RWPE1 (cell line): ENCODE results near the gene CD19.
"Not testable (repeated sequence)": the region's sequence is repeated elsewhere in the genome, so short reads cannot be mapped to it uniquely, and the experiment has no call there.

Source experiments
- CTCF ChIA-PET: fragments of 350-600 bp; sonication (Branson Sonifier 250); formaldehyde crosslinking; extraction: SDS; loops from one replicate; lab custom pipeline; 2021; lab: Yijun Ruan, JAX
- POLR2A ChIA-PET: fragments of 400-600 bp; formaldehyde crosslinking; extraction: SDS; loops from one replicate; lab custom pipeline; 2020; ENCODE audit warnings: antibody characterized with exemption; ENCODE audit not compliant: low non-redundant PET; lab: Yijun Ruan, JAX
- DNase-seq: peaks from one replicate; pipeline ENCODE4 v3.0.0; 2012; ENCODE audit warnings: low spot score
- H3K27ac ChIP-seq: fragments of 450-650 bp; 2 replicates; pipeline ENCODE4 v1.5.1; 2017
- TF ChIP-seq, protein P1 (sequence below): fragments of 450-650 bp; conservative IDR thresholded peaks from 2 replicates; pipeline ENCODE4 v1.5.1; 2017; ENCODE audit warnings: low read depth, mild to moderate bottlenecking

CD19 gene

DNA sequence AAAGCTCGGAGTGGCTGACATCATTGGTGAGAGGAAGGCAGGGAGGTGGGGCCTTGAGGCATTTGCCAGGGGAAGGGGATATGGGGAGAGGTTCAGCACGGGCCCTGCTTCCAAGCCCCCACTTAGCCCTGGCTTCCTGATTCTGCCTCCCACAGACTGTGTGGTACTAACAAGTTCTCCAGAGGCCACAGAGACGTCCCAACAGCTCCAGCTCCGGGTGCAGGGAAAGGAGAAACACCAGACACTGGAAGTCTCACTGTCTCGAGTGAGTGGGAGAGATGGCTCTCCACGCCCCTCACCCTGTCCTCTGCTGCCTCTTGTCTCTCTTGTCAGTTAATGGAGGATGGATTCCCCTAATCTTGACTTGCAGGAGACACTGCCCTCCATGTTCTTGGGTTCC lies 27.1 kb downstream of the CD19 start:
- peak overlapping the region; percentile 7; the same call in 1 of the 2 replicates for H3K27ac ChIP-seq
- DNase-seq: no peak
- CTCF ChIA-PET: interaction anchor here (0.6 kb wide), 1 partner anchor 15 kb away, joined by 5 read pairs; no protein-coding TSS in a partner anchor
- TF ChIP-seq, protein P1, sequence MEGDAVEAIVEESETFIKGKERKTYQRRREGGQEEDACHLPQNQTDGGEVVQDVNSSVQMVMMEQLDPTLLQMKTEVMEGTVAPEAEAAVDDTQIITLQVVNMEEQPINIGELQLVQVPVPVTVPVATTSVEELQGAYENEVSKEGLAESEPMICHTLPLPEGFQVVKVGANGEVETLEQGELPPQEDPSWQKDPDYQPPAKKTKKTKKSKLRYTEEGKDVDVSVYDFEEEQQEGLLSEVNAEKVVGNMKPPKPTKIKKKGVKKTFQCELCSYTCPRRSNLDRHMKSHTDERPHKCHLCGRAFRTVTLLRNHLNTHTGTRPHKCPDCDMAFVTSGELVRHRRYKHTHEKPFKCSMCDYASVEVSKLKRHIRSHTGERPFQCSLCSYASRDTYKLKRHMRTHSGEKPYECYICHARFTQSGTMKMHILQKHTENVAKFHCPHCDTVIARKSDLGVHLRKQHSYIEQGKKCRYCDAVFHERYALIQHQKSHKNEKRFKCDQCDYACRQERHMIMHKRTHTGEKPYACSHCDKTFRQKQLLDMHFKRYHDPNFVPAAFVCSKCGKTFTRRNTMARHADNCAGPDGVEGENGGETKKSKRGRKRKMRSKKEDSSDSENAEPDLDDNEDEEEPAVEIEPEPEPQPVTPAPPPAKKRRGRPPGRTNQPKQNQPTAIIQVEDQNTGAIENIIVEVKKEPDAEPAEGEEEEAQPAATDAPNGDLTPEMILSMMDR: no peak
- POLR2A ChIA-PET: no interaction called here

DNA sequence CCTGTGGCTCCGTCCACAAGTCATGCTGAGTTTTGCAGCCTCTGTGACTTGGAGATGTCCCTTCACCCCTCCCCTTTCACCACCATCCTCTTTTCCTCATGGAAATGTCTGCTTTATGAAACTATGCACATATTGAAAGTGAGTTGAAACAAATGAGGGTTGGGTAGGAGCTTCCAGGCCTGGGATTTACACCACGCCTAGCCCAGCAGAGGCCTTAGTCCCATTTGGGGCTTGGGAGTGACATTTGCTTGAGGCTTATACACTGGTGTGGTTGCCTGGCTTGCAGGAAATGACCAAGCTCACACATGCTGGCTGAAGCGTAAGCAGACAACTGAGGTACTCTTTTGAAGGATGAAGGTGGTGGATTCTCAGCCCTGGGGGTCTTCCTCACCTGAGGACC lies 32.3 kb downstream of the CD19 start:
- TF ChIP-seq, protein P1: no peak

DNA sequence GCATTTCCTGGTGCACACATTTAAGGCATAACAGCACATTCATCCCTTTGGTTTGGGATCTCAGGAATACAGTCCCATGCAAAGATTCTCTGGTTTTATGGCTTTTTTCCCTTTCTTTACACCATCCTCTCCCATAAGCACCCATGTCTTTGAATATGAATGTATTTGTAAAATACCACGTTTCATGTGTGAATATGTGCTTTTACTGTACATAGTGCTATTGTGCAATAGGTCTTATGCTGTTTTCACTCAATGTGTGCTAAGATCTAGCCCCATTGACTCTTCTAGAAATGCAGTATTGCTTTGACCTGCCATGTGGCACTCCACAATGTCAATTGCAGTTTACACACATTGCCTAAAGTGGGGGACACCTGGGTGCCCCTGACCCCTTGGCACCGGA lies 32.7 kb downstream of the CD19 start:
- DNase-seq: no peak
- TF ChIP-seq, protein P1: no peak
- ChIA-PET CTCF (no interaction called here), POLR2A (no interaction called here)
- no peak overlapping the region for H3K27ac ChIP-seq

More for the DNA sequence above, 32.3 kb downstream of the CD19 start:
- POLR2A ChIA-PET: interaction anchor here (0.5 kb wide), 1 partner anchor 18 kb away, joined by 3 read pairs; no protein-coding TSS in a partner anchor
- CTCF ChIA-PET: no interaction called here
- DNase-seq: no peak
- H3K27ac ChIP-seq: no peak overlapping the region

DNA sequence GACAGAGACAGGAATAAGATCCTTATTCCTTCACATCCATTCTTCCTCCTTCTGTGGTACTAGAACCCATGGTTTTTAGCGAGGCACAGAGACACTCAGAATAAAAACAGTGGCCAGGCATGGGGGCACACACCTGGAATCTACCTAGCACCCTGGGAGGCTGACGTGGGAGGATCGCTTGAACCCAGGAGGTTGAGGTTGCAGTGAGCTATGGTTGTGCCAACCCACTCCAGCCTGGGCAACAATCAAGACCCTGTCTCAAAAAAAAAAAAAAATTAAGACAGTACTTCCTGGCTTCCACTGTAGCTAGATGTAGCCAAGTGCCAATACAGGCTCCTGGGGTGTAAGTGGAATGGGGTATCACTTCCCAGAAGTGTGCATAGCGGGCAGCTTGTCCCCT lies 35.4 kb downstream of the CD19 start:
- ChIA-PET POLR2A (interaction anchor here (0.6 kb wide), 1 partner anchor 11 kb away, joined by 3 read pairs; no protein-coding TSS in a partner anchor), CTCF (no interaction called here)
- DNase-seq: no peak
- TF ChIP-seq, protein P1: no peak
- H3K27ac ChIP-seq: no peak overlapping the region

DNA sequence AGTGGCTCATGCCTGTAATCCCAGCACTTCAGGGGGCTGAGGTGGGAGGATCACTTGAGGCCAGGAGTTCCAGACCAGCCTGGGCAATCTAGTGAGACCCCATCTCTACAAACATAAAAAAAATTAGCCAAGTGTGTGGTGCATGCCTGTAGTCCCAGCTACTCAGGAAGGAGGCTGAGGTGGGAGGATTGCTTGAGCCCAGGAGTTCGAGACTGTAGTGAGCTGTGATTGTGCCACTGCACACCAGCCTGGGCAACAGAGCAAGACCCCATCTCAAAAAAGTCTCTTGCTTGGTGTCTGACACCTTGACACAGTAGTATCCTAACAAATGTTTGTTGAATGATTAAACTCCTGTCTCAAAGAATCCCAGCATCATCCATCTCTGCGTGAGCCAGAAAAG lies 37.9 kb downstream of the CD19 start:
- CTCF ChIA-PET: interaction anchor here (1.1 kb wide), 1 partner anchor 8 kb away, joined by 4 read pairs; no protein-coding TSS in a partner anchor
- H3K27ac ChIP-seq, DNase-seq, POLR2A ChIA-PET: not testable (repeated sequence)

DNA sequence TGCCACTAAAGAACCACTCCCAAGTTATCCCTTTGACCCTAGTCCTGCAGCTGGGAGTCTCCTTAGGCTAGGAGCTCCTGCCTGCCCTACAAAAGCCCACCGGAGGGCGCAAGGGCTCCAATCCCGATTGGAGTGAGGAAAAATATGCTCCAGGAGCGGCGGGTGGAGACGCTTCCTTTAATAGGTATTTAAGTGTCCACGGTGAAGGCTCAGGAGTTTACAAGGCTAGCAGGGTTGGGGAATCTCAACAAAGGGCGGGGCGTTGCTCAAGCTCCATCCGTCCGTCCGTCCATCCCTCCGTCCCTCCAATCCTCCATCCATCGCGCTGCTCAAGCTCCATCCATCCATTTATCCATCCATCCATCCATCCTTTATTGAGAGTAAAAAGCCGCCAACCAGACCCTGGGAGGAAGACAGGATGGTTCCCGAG lies 42.3 kb downstream of the CD19 start:
- TF ChIP-seq, protein P1: peak; percentile 73
- POLR2A ChIA-PET: interaction anchor here (0.6 kb wide), 1 partner anchor 831 kb away, joined by 3 read pairs; no protein-coding TSS in a partner anchor
- H3K27ac ChIP-seq: peak overlapping the region; percentile 86

DNA sequence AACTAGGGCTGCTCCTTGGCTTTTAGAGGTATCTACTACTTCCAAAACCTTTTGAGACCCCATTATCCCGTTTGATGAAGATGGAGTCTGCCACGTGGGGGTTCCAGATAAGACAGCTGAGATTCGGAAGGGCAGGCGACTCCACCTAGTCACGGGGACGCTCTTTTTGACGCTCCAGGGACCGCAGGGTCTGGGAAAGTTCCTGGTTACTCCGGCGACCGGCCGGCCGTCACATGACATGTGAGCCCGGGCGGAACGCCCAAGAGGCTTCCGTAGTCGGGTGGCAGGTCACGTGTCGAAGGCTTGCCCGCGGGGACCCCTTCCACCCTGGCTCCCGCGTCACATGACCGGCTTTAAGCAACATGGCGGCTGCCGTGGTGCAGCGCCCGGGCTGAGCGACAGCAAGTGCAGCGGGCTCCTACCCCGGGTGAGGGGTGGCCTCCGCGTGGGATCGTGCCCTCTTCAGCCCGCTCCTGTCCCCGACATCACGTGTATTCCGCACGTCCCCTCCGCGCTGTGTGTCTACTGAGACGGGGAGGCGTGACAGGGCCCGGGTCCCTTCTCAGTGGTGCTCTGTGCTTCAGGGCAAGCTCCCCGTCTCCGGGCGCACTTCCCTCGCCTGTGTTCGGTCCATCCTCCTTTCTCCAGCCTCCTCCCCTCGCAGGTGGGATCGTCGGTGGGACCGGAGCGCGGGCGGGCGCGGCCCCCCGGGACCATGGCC lies 42.8 kb downstream of the CD19 start, which contains the start of gene SPNS1:
SPNS1 (plus strand) TSS at position 342 of the 721 bp plus-strand sequence; CDS start at position 716, 374 bp downstream.
- ChIA-PET POLR2A (interaction anchor here (0.6 kb wide), 1 partner anchor 830 kb away, joined by 3 read pairs; no protein-coding TSS in a partner anchor), CTCF (no interaction called here)
- peak; percentile 96 for DNase-seq
- peak within 1 kb of the TSS; percentile 86 for H3K27ac ChIP-seq
- TF ChIP-seq, protein P1: no peak

More for the DNA sequence above, 42.3 kb downstream of the CD19 start:
- CTCF ChIA-PET: interaction anchor here (0.8 kb wide), 1 partner anchor 15 kb away, joined by 5 read pairs; no protein-coding TSS in a partner anchor
- DNase-seq: peak; percentile 67
